GM18502 (cell line): ENCODE results near the gene LYPD3.

Experiments
- ATAC-seq: cut with Tn5 transposase; IDR thresholded peaks from one replicate; pipeline ENCODE4 v1.9.1; 2021; ENCODE audit warnings: mild to moderate bottlenecking; ENCODE audit not compliant: unreplicated experiment, poor library complexity

LYPD3 gene

DNA sequence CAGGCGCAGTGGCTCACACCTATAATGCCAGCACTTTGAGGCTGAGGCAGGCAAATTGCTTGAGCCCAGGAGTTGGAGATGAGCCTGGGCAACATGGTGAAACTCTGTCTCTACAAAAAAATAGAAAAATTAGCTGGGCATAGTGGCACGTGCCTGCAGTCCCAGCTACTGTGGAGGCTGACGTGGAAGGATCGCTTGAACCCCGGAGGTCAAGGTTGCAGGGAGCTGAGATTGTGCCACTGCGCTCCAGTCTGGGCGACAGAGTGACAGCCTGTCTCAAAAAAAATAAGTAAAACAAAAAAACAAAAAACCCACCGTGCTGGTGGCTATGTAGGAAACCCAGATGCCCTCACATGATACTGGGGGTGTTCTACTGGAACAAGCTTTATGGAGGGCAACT is 22.8 kb upstream of the LYPD3 start:
- ATAC-seq, result no peak

GRCh38 chr19:43486412-43486811 is 21.0 kb upstream of the LYPD3 start:
- ATAC-seq, result no peak

GRCh38 chr19:43485951-43486350 is 20.5 kb upstream of the LYPD3 start:
- no peak for ATAC-seq

DNA sequence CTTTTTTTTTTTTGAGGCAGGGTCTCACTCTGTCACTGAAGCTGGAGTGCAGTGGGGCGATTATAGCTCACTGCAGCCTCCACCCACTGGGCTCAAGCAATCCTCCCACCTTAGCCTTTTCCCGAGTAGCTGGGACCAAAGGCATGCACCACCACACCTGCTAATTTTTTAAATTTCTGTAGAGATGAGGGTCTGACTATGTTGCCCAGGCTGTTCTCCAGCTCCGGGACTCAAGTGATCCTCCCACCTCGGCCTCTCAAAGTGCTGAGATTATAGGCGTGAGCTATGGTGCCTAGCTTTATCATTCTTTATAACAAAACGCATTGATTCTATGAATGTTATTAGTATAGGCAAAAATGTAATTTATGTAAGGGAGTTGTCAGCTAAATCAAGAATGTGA is 17.9 kb upstream of the LYPD3 start:
- no peak for ATAC-seq

GRCh38 chr19:43482193-43482592 is 16.8 kb upstream of the LYPD3 start:
- ATAC-seq, result no peak

- ATAC-seq, result no peak
Observed at GRCh38 chr19:43481701-43482100, 16.3 kb upstream of the LYPD3 start.

DNA sequence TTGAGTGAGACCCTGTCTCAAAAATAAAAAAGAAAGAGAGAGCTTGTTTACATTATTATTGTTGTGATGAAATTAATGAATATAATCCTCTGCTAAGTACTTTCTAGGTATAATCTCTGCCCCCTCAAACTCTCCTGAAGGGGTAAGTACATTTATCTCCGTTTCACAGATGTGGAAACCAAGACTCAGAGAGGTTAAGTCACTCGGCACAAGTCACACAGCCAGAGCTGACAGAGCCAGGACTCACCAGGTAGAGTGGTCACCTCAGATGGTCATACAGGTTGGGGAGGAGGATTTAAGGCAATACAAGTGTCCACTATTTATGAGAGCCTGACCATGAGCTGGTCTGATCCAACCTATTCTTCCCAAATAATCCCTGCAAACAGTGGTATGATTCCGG is 15.2 kb upstream of the LYPD3 start:
- no peak for ATAC-seq

DNA sequence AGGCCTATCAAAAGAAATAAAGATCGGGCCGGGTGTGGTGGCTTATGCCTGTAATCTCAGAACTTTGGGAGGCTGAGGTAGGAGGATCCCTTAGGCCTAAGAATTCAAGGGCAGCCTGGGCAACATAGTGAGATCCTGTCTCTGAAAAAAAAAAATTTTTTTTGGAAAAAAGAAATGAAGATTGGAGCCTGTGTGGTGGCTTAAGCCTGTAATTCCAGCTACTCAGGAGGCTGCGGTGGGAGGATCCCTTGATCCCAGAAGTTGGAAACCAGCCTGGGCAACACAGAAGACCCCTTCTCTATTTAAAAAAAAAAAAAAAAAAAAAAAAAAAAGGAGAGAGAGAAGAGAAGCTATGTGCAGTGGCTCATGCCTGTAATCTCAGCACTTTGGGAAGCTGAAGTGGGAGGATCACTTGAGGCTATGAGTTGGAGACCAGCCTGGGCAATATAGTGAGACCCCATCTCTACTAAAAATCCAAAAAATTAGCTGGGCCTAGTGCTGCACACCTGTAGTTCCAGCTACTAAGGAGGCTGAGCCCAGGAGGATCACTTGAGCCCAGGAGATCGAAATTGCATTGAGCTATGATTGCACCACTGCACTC is 14.7 kb upstream of the LYPD3 start:
- ATAC-seq, result no peak

GRCh38 chr19:43479226-43479625 is 13.8 kb upstream of the LYPD3 start:
- ATAC-seq, result no peak

DNA sequence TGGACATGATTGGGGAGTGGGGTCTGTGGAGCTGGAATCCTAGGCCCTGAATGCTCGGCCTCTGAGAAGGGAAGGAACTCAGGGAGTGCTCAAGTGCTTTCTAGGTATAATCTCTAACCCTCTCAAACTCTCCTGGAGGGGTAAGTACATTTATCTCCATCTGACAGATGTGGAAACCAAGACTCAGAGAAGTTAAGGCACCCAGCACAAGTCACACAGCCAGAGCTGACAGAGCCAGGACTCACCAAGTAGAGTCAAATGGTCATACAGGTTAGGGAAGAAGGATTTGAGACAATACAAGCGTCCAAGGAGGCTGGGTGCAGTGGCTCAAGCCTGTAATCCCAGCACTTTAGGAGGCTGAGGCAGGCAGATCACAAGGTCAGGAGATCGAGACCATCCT is 12.9 kb upstream of the LYPD3 start:
- no peak for ATAC-seq

DNA sequence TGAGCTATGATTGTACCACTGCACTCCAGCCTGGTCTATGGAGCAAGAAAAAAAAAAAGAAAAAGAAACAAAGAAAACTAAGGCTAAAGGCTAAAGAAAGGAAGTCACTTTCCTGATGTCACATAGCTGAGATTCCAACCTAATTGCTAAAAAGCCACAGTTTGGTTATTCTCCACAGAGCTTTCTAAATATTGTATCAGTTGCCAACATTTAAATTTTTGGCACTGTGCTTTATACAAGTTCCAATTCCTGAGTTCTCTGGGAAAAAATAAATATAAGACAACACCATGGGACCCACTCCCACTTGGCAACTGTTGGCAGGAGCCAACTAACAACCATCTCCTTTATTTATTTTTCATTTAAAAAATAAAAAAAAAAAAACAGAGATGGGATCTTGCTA is 11.2 kb upstream of the LYPD3 start:
- no peak for ATAC-seq

DNA sequence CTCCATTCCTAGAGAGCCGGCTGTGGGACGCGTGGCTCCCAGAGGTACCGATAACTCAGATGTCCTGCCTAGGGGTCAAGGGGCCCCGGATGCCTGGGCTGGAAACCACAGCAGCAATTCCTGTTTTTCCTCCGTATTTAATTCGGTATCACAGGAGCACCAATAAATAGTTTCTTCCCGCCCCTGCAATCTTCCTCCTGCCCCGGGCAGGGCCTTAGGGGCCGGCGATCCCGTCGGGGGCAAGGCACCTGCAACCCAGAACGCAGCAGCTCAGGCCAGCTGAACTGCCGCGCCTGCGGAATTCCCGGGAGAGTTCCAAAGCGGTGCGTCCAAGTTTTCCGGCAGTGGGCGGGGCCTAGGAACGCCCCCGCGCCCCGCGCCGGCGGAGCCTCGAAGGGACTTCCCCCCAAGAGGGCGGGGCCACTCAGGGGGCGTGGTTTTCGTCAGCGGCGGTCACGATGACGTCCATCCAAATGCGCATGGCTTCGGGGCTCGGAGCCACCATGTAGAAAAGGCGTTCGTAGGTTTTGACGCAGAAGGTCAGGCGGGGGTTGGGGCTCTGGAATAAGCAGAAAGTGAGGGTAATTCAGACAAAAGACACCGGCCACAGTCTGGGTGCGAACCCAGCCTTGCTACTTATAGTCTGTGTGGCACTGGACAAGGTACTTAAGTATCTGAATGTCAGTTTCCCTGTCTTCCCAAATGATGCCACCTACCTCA is 9.7 kb upstream of the LYPD3 start:
- peak; percentile 79 for ATAC-seq

GRCh38 chr19:43474487-43474886 is 9.1 kb upstream of the LYPD3 start:
- no peak for ATAC-seq

DNA sequence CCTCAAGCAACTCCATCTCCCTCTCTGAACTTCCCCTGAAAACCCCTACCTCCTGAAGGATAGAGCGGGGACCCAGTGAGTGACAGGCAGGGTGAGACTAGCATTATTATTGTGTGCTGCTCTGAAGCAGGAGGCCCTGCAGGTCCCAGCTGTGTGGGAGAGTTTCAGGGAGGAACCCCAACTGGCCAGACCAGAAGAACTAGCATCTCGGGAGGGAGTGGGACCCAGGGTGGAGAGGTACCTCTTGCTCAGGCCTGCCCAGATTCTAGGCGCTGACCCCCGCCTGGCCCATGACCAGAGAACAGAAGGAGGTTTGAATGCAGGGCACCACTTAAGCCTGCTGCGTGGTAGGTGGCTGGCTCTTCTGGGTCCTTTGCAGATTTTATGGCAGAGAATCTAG is 5.7 kb upstream of the LYPD3 start:
- ATAC-seq, result no peak

DNA sequence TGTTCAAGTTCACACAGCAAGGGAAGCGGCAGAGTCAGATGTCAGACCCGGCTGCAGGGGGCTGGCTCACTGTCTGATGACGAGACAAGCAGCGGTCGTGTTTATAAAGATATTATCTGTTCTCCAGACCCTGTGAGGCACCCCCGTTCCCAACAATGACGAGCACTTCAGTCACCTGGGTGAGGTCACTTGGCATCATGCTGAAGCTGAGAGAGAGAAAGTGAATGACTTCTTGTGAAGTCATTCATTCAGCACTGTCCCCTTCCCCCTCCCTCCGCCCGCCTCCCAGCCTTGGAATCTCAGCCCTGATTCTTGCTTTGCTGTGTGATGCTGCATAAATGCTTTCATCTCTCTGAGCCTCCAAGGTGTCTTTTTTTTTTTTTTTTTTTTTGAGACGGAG is 4.9 kb upstream of the LYPD3 start:
- no peak for ATAC-seq

DNA sequence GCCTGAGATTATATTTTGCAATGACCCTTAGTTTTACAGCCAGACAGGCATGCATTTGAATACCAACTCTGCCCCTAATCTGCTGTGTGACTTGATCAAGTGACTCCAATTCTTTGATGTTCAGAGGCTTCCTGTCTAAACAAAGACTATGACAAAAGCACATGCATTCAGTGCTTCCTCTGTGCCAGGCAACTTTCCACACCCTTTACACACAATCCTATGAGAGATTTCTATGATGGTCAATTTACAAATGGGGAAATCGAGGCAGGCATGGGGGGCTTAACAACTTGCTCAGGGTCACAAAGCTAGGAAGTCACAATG is 3.7 kb upstream of the LYPD3 start:
- no peak for ATAC-seq

- no peak for ATAC-seq
Observed at GRCh38 chr19:43468354-43469159, 3.1 kb upstream of the LYPD3 start.

- ATAC-seq, result no peak
Observed at GRCh38 chr19:43467730-43468129, 2.3 kb upstream of the LYPD3 start.

DNA sequence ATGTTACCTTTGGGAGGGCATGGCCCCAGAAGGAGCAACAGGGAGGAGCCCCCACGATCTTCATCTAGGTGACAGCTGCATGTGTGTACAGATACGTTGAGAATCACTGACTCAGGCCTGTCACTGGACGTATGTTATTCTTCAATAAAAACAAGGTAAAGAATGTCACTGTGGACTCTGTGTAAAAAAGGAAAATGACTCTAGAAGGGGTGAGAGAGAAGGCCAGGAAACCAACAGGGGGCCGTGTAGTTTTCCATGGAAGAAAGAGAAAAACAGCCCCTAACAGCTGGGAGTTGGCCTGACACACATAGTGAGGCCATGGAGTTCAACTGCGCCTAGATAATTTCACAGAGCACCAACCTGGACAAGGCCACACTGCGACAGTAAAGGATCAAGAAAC is 1.9 kb upstream of the LYPD3 start:
- ATAC-seq, result no peak

- ATAC-seq, result no peak
Observed at GRCh38 chr19:43466793-43467192, 1.4 kb upstream of the LYPD3 start.

- no peak for ATAC-seq
Observed at GRCh38 chr19:43464134-43464775, 1.2 kb downstream of the LYPD3 start.
